HG03442 (cell line): ENCODE results near the gene HAUS6.
A peak's percentile ranks its signal among the peaks of the same experiment; 100 is the strongest.
"Not testable (repeated sequence)": the region's sequence is repeated elsewhere in the genome, so short reads cannot be mapped to it uniquely, and the experiment has no call there.

Experiments
- ATAC-seq: cut with Tn5 transposase; IDR thresholded peaks from one replicate; pipeline ENCODE4 v1.9.1; 2021; ENCODE audit warnings: mild to moderate bottlenecking, moderate library complexity; ENCODE audit not compliant: unreplicated experiment

Gene HAUS6

GRCh38 chr9:19119246-19119645, 16.5 kb upstream of the HAUS6 start:
- ATAC-seq: no peak

GRCh38 chr9:19117039-19117716, 14.5 kb upstream of the HAUS6 start:
- no peak for ATAC-seq

- ATAC-seq: no peak
These were observed 13.5 kb upstream of the HAUS6 start for GRCh38 chr9:19116107-19116790.

- ATAC-seq: no peak
These were observed 12.1 kb upstream of the HAUS6 start for GRCh38 chr9:19114680-19115270.

- no peak for ATAC-seq
These were observed 11.4 kb upstream of the HAUS6 start for GRCh38 chr9:19113964-19114679.

- ATAC-seq: not testable (repeated sequence)
These were observed 10.4 kb upstream of the HAUS6 start for GRCh38 chr9:19113064-19113611.

- ATAC-seq: no peak
These were observed 5.3 kb upstream of the HAUS6 start for GRCh38 chr9:19108038-19108437.

GRCh38 chr9:19104515-19105282, 2.0 kb upstream of the HAUS6 start:
- ATAC-seq: no peak

- ATAC-seq: peak; percentile 26
These were observed 498 bp downstream of the HAUS6 start for GRCh38 chr9:19102181-19102630.

- no peak for ATAC-seq
These were observed 1.5 kb downstream of the HAUS6 start for GRCh38 chr9:19101203-19101602.

GRCh38 chr9:19097431-19097830, 5.3 kb downstream of the HAUS6 start:
- not testable (repeated sequence) for ATAC-seq

GRCh38 chr9:19087106-19088000, 15.4 kb downstream of the HAUS6 start:
- ATAC-seq: no peak

GRCh38 chr9:19085295-19085694, 17.4 kb downstream of the HAUS6 start:
- peak; percentile 42 for ATAC-seq

- ATAC-seq: no peak
These were observed 27.9 kb downstream of the HAUS6 start for GRCh38 chr9:19074836-19075235.

- no peak for ATAC-seq
These were observed 28.5 kb downstream of the HAUS6 start for GRCh38 chr9:19074229-19074628.

GRCh38 chr9:19057033-19057432, 45.7 kb downstream of the HAUS6 start:
- no peak for ATAC-seq

GRCh38 chr9:19050637-19051591, 51.8 kb downstream of the HAUS6 start:
- ATAC-seq: no peak

- ATAC-seq: no peak
These were observed 52.6 kb downstream of the HAUS6 start for GRCh38 chr9:19049917-19050636.
